AG09319 (cell line): ENCODE data around the gene KLK10.

Source experiments
- DNase-seq: peaks from one replicate; pipeline ENCODE4 v3.0.0-alpha.2; 2010; ENCODE audit warnings: low read depth; ENCODE audit errors: extremely low read depth
- TF ChIP-seq, protein P1 (sequence below): IDR thresholded peaks from 2 replicates; pipeline ENCODE4 v1.5.1; 2011; ENCODE audit warnings: low read depth, mild to moderate bottlenecking, inconsistent platforms, low read length, moderate library complexity

Gene KLK10

GRCh38 chr19:51026554-51026831, 7.0 kb upstream of the KLK10 start, which contains the start of gene KLK11:
Gene KLK11 (minus strand): TSS chr19:51026616. CDS start chr19:51025631, 985 bp downstream.
- DNase-seq: no peak
- TF ChIP-seq, protein P1, sequence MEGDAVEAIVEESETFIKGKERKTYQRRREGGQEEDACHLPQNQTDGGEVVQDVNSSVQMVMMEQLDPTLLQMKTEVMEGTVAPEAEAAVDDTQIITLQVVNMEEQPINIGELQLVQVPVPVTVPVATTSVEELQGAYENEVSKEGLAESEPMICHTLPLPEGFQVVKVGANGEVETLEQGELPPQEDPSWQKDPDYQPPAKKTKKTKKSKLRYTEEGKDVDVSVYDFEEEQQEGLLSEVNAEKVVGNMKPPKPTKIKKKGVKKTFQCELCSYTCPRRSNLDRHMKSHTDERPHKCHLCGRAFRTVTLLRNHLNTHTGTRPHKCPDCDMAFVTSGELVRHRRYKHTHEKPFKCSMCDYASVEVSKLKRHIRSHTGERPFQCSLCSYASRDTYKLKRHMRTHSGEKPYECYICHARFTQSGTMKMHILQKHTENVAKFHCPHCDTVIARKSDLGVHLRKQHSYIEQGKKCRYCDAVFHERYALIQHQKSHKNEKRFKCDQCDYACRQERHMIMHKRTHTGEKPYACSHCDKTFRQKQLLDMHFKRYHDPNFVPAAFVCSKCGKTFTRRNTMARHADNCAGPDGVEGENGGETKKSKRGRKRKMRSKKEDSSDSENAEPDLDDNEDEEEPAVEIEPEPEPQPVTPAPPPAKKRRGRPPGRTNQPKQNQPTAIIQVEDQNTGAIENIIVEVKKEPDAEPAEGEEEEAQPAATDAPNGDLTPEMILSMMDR: no peak

GRCh38 chr19:51025809-51026553, 6.5 kb upstream of the KLK10 start:
- TF ChIP-seq, protein P1: no peak
- DNase-seq: no peak

GRCh38 chr19:51025401-51025800, 5.9 kb upstream of the KLK10 start:
- no peak for DNase-seq
- TF ChIP-seq, protein P1: no peak

- DNase-seq: no peak
- TF ChIP-seq, protein P1: no peak
Measured at GRCh38 chr19:51024924-51025323, 5.4 kb upstream of the KLK10 start.

DNA sequence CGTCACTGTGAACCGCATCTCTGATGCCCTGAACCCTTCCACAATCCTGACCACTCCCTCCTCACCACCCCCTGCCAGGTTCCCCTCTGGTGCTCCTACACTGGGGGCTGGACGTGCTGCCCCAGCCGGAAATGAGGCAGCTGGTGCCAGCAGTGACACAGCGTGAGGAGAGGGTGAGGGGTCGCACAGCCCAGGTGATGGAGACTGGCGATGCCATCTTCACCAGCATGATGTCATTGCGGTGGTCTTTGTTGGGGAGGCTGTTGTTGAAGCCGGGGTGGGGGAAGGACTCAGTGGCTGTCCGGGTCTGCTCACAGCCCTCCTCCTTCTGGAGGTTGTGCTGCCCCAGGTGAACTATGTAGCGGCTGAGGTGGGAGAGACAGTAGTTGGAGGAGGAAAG, 4.4 kb upstream of the KLK10 start:
- TF ChIP-seq, protein P1: no peak
- no peak for DNase-seq

GRCh38 chr19:51022526-51022925, 3.0 kb upstream of the KLK10 start:
- TF ChIP-seq, protein P1: no peak
- DNase-seq: no peak

DNA sequence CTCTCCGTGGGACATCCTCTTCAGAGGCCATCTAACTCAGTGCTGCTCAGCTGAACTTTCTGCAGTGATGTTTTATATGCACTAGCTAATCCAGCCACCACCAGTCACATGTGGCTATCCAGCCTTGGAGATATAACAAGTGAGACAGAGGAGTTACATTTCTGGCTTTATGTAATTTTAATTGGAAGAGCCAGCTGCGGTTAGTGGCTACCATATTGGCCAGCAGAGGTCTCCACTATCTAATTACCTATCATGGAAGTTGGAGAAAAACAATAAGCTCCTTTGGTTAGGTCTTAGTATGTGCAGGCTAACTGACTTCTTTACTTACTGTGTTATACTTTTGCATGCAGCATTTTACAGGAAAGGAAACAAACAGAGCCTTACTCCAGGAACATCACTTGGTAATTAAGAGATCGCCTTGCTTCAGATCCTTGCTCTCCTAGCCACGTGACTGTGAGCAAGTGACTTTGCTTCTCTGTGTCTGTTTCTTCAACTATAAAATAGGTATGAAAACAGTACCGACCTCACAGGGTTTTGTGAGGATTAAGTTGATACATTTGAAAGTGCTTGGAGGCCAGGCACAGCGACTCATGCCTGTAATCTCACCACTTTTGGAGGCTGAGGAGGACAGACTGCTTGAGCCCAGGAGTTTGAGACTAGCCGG, 1.6 kb upstream of the KLK10 start:
- TF ChIP-seq, protein P1: peak; percentile 48
- no peak for DNase-seq
